HG03103 (cell line): ENCODE measurements around the gene SESN1.
"Not testable (repeated sequence)": the region's sequence is repeated elsewhere in the genome, so short reads cannot be mapped to it uniquely, and the experiment has no call there.

ENCODE experiments used
- ATAC-seq: cut with Tn5 transposase; IDR thresholded peaks from one replicate; pipeline ENCODE4 v1.9.1; 2021; ENCODE audit warnings: low read depth; ENCODE audit not compliant: unreplicated experiment

Gene SESN1

GRCh38 chr6:109006818-109007217 lies 87.8 kb downstream of the SESN1 start:
- no peak for ATAC-seq

DNA sequence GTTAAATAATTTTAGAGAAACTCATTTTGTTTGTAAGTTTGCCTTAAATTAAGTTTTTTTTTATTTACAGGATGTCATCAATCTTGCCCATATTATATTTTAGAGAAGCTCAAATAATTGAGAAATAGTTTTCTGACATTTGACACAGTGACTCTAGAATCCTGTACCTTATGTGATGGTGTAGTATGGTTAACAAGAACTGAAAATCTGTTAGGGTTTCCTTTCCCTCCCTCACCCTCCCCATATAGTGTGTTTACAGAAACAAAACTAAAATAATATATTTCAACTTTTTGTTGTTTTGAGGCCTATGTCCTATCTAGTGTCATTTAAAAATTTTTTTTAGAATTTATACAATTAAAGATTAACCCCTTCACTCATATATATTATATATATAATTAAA lies 91.8 kb downstream of the SESN1 start:
- no peak for ATAC-seq

DNA sequence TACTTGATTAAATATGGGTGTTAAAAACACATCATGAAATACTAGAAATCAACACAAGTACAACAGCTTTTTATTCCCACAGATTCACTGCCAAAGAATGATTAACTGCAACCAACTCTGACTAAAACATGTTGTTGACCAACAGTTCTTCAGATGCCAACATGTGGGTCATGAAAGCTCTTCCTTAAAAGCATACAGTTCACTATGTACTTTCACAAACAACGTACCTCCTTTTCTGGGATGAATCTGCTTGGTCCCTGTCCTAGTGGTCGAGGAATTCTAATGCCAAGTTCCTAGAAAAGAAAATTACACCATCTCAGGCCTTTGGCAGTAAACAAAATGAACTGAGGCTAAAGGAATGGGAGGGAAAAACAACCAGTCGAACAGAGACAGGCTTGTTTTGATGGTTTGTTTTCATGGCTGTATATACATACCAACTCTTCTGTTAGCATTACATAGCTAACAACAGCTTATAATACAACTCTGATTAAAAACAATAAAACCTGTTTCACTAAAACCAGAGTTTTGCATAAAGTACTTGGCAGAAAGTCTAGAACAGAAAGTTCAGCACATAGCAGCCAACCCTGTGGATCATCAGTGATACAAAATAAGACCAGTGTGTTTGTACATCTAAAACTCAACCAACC lies 92.5 kb downstream of the SESN1 start:
- no peak for ATAC-seq

- no peak for ATAC-seq
Measured at GRCh38 chr6:109001291-109001894, 93.3 kb downstream of the SESN1 start.

GRCh38 chr6:109000289-109000688 lies 94.4 kb downstream of the SESN1 start:
- no peak for ATAC-seq

- no peak for ATAC-seq
Measured at GRCh38 chr6:108999428-108999827, 95.2 kb downstream of the SESN1 start.

DNA sequence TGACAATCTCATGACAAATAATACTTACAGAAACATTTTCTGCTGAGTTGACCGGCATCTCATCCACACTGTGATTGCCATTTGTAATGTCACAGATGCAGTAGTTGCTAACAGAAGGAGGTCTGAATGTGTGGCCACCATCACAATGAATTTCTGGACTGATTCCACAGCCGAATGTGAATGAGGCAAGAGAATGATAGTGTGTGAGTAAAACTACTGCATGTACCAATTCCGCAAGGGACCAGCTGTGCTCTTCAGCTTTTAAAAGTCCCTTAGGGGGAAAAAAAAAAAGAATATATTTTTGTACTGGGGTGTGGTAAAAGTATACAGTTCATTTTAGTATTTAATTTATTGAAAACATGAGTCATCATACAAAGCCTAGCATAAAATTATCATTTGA lies 96.2 kb downstream of the SESN1 start:
- ATAC-seq = no peak

- no peak for ATAC-seq
Measured at GRCh38 chr6:108996208-108996607, 98.4 kb downstream of the SESN1 start.

DNA sequence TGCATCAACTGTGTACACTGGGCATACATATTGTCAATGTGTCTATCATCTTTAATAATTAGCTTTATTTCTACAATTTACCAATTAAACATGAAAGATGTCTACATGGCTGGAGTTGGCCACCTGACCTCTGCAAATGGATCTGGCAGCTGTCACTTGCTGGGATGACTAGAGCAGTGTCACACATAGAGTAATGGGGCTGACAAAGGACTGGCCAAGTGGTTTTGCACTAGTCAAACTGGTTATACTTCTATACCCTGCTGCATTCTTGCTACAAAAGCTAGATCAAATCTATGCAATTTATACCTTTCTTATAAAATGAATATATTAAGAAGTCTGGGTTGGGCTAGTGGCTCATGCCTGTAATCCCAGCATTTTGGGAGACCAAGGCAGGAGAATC lies 99.3 kb downstream of the SESN1 start:
- no peak for ATAC-seq

- no peak for ATAC-seq
Measured at GRCh38 chr6:108993876-108994275, 100.8 kb downstream of the SESN1 start.

DNA sequence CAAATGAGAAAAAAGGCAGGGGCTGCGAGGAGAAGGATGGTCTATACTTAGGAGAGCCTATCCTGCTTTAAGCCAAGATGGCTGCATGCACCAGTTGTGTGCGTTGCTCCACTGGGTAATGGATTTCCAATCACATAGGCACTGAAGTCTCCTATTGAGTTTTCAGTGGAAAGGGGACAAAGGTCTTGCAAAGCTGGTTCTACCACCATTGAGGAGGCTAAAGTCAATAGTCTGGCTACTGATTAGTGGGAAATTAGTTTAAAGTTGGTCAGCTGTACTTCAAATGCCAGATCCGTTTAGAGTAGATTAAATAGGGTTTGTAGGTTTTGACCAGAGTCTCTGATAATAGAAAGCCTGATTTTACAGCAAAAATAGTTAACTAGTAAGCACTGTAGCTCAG lies 104.9 kb downstream of the SESN1 start:
- ATAC-seq = no peak

DNA sequence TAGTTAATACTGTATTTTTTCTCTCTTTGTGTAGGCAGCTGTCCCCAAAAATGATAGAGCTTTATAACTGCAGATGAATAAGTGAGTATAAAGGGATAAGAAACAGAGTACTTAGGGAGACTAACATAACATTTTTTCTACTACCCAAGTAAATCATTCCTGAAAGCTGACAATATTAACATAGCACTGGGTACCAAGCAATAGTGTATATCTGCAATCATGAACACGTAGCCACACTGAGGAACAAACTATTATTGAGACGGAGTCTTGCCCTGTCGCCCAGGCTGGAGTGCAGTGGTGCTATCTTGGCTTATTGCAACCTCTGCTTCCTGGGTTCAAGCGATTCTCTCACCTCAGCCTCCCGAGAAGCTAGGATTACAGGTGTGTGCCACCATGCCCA lies 105.9 kb downstream of the SESN1 start:
- no peak for ATAC-seq

- ATAC-seq = no peak
Measured at GRCh38 chr6:108988296-108988695, 106.3 kb downstream of the SESN1 start.

DNA sequence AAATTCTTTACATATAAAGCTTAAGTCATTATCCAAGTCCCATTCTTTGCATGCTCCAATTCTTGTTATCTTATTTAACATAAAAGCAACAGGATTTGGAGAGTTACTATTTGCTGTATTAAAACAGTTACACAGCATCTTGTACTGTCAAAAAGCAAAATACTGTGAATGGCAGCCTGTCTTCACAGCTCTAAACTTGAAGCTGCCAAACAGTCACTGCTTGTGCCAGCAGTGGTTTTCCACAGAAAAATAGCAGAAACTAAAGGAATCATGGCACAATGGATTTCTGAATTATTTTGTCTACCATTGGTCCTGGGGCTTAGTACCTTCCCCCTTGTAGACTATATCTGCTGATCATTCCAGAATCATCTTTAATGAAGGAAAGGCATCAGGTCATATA lies 107.5 kb downstream of the SESN1 start:
- ATAC-seq = no peak

- no peak for ATAC-seq
Measured at GRCh38 chr6:108985301-108985700, 109.3 kb downstream of the SESN1 start.

DNA sequence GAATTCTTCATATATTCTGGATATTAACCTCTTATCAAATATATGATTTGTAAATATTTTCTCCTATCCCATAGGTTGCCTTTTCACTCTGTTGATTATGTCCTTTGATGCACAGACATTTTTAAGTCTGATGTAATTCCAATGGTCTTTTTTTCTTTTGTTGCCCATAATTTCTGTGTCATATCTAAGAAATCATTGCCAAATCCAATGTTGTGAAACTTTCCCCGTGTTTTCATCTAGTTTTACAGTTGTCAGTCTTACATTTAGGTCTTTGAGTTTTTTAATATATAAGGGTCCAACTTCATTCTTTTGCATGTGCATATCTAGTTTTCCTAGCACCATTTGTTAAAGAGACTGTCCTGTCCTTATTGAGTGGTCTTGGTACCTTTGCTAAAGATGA lies 111.5 kb downstream of the SESN1 start:
- no peak for ATAC-seq

DNA sequence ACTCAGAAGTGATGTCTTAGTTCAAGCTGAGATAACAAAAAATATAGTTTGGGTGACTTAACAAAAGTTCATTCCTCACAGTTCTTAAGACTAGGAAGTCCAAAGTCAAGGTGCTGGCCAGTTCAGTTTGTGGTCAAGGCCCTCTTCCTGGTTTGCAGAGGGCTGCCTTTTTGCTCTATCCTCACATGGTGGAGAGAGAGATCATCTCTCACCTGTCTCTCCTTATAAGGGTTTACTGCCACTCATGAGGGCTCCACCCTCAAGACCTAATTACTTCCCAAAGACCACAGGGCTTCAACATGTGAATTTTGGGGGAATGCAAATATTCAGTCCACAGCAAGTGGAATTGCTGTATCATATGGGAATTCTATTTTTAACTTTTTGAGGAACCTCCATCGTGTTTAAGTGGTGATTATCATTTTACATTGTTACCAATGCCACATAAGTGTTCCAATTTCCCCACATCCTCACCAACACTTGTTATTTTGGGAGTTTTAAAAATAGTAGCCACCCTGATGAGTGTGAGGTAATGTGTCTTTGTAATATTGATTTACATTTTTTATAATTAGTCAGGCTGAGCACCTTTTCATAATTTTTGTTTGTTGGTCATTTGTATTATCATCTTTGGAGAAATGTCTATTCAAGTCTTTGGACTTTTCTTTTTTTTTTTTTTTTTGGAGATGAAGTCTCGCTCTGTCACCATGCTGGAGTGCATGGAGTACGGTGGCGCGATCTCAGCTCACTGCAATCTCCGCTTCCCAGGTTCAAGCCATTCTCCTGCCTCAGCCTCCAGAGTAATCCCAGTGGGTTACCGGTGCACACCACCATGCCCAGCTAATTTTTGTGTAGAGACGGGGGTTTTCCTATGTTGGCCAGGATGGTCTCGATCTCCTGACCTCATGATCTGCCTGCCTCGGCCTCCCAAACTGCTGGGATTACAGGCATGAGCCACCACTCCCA lies 112.2 kb downstream of the SESN1 start:
- no peak for ATAC-seq

DNA sequence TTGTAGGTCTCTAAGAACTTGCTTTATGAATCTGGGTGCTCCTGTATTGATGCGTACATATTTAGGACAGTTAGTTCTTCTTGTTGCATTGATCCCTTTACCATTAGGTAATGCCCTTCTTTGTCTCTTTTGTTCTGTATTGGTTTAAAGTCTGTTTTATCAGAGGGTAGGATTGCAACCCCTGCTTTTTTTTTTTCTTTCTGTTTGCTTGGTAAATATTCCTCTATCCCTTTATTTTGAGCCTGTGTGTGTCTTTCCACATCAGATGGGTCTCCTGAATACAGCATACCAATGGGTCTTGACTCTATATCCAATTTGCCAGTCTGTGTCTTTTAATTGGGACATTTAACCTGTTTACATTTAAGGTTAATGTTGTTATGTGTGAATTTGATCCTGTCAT lies 116.0 kb downstream of the SESN1 start:
- not testable (repeated sequence) for ATAC-seq

- no peak for ATAC-seq
Measured at GRCh38 chr6:108974201-108974600, 120.4 kb downstream of the SESN1 start.

GRCh38 chr6:108969776-108970175 lies 124.9 kb downstream of the SESN1 start:
- ATAC-seq = no peak
